HG03378 (cell line): ENCODE results near the gene ELAC2.

Experiments
- ATAC-seq: cut with Tn5 transposase; IDR thresholded peaks from one replicate; pipeline ENCODE4 v1.9.1; 2021; ENCODE audit warnings: mild to moderate bottlenecking, moderate library complexity; ENCODE audit not compliant: unreplicated experiment

Gene ELAC2

GRCh38 chr17:13024526-13025257 lies 6.9 kb upstream of the ELAC2 start:
- peak; percentile 74 for ATAC-seq

GRCh38 chr17:13024016-13024415 lies 6.2 kb upstream of the ELAC2 start:
- no peak for ATAC-seq

- no peak for ATAC-seq
These were observed 759 bp downstream of the ELAC2 start for GRCh38 chr17:13016881-13017654.

GRCh38 chr17:13014801-13015200 lies 3.0 kb downstream of the ELAC2 start:
- no peak for ATAC-seq

- no peak for ATAC-seq
These were observed 6.9 kb downstream of the ELAC2 start for GRCh38 chr17:13010959-13011358.

GRCh38 chr17:13008461-13008860 lies 9.4 kb downstream of the ELAC2 start:
- ATAC-seq: no peak

GRCh38 chr17:13005530-13005929 lies 12.3 kb downstream of the ELAC2 start:
- ATAC-seq: no peak

- ATAC-seq: no peak
These were observed 13.5 kb downstream of the ELAC2 start for GRCh38 chr17:13004336-13004735.

- ATAC-seq: no peak
These were observed 13.9 kb downstream of the ELAC2 start for GRCh38 chr17:13003927-13004326.

GRCh38 chr17:13003454-13003851 lies 14.4 kb downstream of the ELAC2 start:
- no peak for ATAC-seq

GRCh38 chr17:13002761-13003453 lies 14.9 kb downstream of the ELAC2 start:
- no peak for ATAC-seq

GRCh38 chr17:13001991-13002615 lies 15.7 kb downstream of the ELAC2 start:
- no peak for ATAC-seq

GRCh38 chr17:13000561-13000960 lies 17.3 kb downstream of the ELAC2 start:
- ATAC-seq: no peak

- ATAC-seq: no peak
These were observed 19.0 kb downstream of the ELAC2 start for GRCh38 chr17:12998874-12999273.

GRCh38 chr17:12998461-12998860 lies 19.4 kb downstream of the ELAC2 start:
- no peak for ATAC-seq

GRCh38 chr17:12996941-12997340 lies 20.9 kb downstream of the ELAC2 start:
- ATAC-seq: no peak

GRCh38 chr17:12996357-12996756 lies 21.5 kb downstream of the ELAC2 start:
- no peak for ATAC-seq

- ATAC-seq: no peak
These were observed 21.9 kb downstream of the ELAC2 start for GRCh38 chr17:12995896-12996295.

- no peak for ATAC-seq
These were observed 22.5 kb downstream of the ELAC2 start for GRCh38 chr17:12995106-12995895.

- ATAC-seq: no peak
These were observed 23.3 kb downstream of the ELAC2 start for GRCh38 chr17:12994341-12995074.
